CD14-positive monocyte (primary cell): ENCODE data around the gene HTT-AS. TPM values are rescaled to one million over a fixed set of nuclear protein-coding genes. Genes with fewer than 3 reads are reported as not detected.
"Not testable (repeated sequence)": the region's sequence is repeated elsewhere in the genome, so short reads cannot be mapped to it uniquely, and the experiment has no call there.

ENCODE experiments used
- DNase-seq, 3 donors: peaks; one replicate each; pipeline ENCODE4 v3.0.0-alpha.2; 2011 to 2022
- H2AFZ ChIP-seq: 2 replicates; pipeline ENCODE4 v1.6.0; 2012; ENCODE audit warnings: mild to moderate bottlenecking, low read depth, low read length, inconsistent platforms; ENCODE audit not compliant: insufficient read depth, poor library complexity, severe bottlenecking
- H3K27ac ChIP-seq, 2 donors: 1 replicate in 1 of 2; 2 replicates in 1 of 2; pipeline ENCODE4 v1.5.1; 2012 to 2013; ENCODE audit warnings: low read length in 2 of 2, control low read depth in 1 of 2, inconsistent platforms in 1 of 2, low read depth in 1 of 2, mild to moderate bottlenecking in 1 of 2
- H3K27me3 ChIP-seq, 2 donors: one replicate each; pipeline versions ENCODE4 v1.6.0 to v1.6.1; 2011 to 2013; ENCODE audit warnings: low read length in 2 of 2; ENCODE audit not compliant: control insufficient read depth in 2 of 2, insufficient read depth in 2 of 2
- H3K36me3 ChIP-seq, 2 donors: replicated peaks in 1 of 2; 1 replicate in 1 of 2; 2 replicates in 1 of 2; pipeline versions ENCODE4 v1.5.1 to v1.6.1; 2012 to 2013; ENCODE audit warnings: low read length in 2 of 2, control low read depth in 1 of 2, inconsistent platforms in 1 of 2, mild to moderate bottlenecking in 1 of 2; ENCODE audit not compliant: insufficient read depth in 2 of 2, control insufficient read depth in 1 of 2
- H3K4me1 ChIP-seq, 2 donors: 1 replicate in 1 of 2; 2 replicates in 1 of 2; pipeline versions ENCODE4 v1.5.1 to v1.6.1; 2012 to 2013; ENCODE audit warnings: low read length in 2 of 2, control low read depth in 1 of 2, inconsistent platforms in 1 of 2, mild to moderate bottlenecking in 1 of 2, moderate library complexity in 1 of 2; ENCODE audit not compliant: insufficient read depth in 2 of 2, control insufficient read depth in 1 of 2
- H3K4me2 ChIP-seq: replicated peaks from 2 replicates; pipeline ENCODE3; 2012; ENCODE audit warnings: low read length, moderate library complexity, mild to moderate bottlenecking; ENCODE audit not compliant: poor library complexity, severe bottlenecking; ENCODE audit errors: extremely low read depth
- H3K4me3 ChIP-seq, 3 experiments: fragments of 200-600 bp in 1 of 3; sonication (generic) in 1 of 3; replicated peaks in 1 of 3; 1 replicate in 2 of 3; 2 replicates in 1 of 3; pipeline ENCODE4 v1.5.1; 2011 to 2013; ENCODE audit warnings: low read length in 3 of 3, mild to moderate bottlenecking in 3 of 3, control low read depth in 2 of 3, low read depth in 2 of 3, inconsistent platforms in 1 of 3, moderate library complexity in 1 of 3
- H3K79me2 ChIP-seq: 2 replicates; pipeline ENCODE4 v1.6.0; 2012; ENCODE audit warnings: mild to moderate bottlenecking, control low read depth, inconsistent platforms, low read length, moderate library complexity; ENCODE audit not compliant: insufficient read depth
- H3K9ac ChIP-seq: 2 replicates; pipeline ENCODE4 v1.6.0; 2017; ENCODE audit warnings: low read length, mild to moderate bottlenecking; ENCODE audit not compliant: insufficient read depth, poor library complexity, severe bottlenecking
- H3K9me3 ChIP-seq, 2 donors: replicated peaks in 1 of 2; 1 replicate in 1 of 2; 2 replicates in 1 of 2; pipeline versions ENCODE4 v1.5.1 to v1.6.1; 2012 to 2013; ENCODE audit warnings: low read length in 2 of 2, control low read depth in 1 of 2; ENCODE audit not compliant: control insufficient read depth in 1 of 2, insufficient read depth in 1 of 2
- H4K20me1 ChIP-seq: 2 replicates; pipeline ENCODE4 v1.6.0; 2012; ENCODE audit warnings: mild to moderate bottlenecking, low read length, control low read depth, moderate library complexity; ENCODE audit not compliant: insufficient read depth
- H3K27ac Mint-ChIP-seq, 7 donors: one replicate each; pipeline ENCODE4 v1.8.0; 2020; ENCODE audit warnings: mild to moderate bottlenecking in 7 of 7, mixed read lengths in 7 of 7, moderate library complexity in 6 of 7, inconsistent platforms in 2 of 7
- H3K27me3 Mint-ChIP-seq, 3 donors: one replicate each; pipeline ENCODE4 v1.8.0; 2021 to 2022; ENCODE audit warnings: low read depth in 3 of 3, mild to moderate bottlenecking in 3 of 3, mixed read lengths in 3 of 3, moderate library complexity in 3 of 3, inconsistent platforms in 1 of 3
- H3K36me3 Mint-ChIP-seq, 2 donors: one replicate each; pipeline ENCODE4 v1.8.0; 2020; ENCODE audit warnings: mixed read lengths in 2 of 2, inconsistent platforms in 1 of 2, mild to moderate bottlenecking in 1 of 2
- H3K4me1 Mint-ChIP-seq: one replicate; pipeline ENCODE4 v1.8.0; 2020; ENCODE audit warnings: mild to moderate bottlenecking, mixed read lengths
- H3K4me3 Mint-ChIP-seq, 2 donors: one replicate each; pipeline ENCODE4 v1.8.0; 2020; ENCODE audit warnings: mild to moderate bottlenecking in 2 of 2, mixed read lengths in 2 of 2, moderate library complexity in 1 of 2
- H3K9me3 Mint-ChIP-seq, 7 donors: one replicate each; pipeline ENCODE4 v1.8.0; 2020 to 2022; ENCODE audit warnings: mixed read lengths in 7 of 7, mild to moderate bottlenecking in 6 of 7, moderate library complexity in 6 of 7, inconsistent platforms in 2 of 7
- CTCF ChIP-seq: fragments of 200-600 bp; IDR thresholded peaks from one replicate; pipeline ENCODE4 v1.8.0; 2022; ENCODE audit warnings: antibody characterized with exemption, mild to moderate bottlenecking
- WGBS: methylation state at CpG from one replicate; pipeline ENCODE4 v1.1.5; 2013; ENCODE audit warnings: missing lambda C conversion rate; ENCODE audit not compliant: insufficient coverage; 5-methylcytosine and 5-hydroxymethylcytosine counted together
- intact Hi-C, 2 donors: fragments of 100-400 bp; cut with micrococcal nuclease; formaldehyde crosslinking; loops; one replicate each; pipeline versions ENCODE4 v1.15.0 to v1.15.1; 2023
- polyA plus RNA-seq, 3 donors: library from polyadenylated mRNA; depleted of rRNA in 1 of 3; unstranded in 2 of 3; stranded (reverse) in 1 of 3; fragments of 300-500 nt in 2 of 3; fragments of >200 nt in 1 of 3; fragmentation: Illumina TruSeq in 2 of 3; gene quantifications; 1 replicate in 2 of 3; 2 replicates in 1 of 3; pipeline ENCODE4 v1.2.3, GENCODE V29; 2012 to 2021

Gene HTT-AS
- polyA plus RNA-seq, 3 donors: not detected

DNA sequence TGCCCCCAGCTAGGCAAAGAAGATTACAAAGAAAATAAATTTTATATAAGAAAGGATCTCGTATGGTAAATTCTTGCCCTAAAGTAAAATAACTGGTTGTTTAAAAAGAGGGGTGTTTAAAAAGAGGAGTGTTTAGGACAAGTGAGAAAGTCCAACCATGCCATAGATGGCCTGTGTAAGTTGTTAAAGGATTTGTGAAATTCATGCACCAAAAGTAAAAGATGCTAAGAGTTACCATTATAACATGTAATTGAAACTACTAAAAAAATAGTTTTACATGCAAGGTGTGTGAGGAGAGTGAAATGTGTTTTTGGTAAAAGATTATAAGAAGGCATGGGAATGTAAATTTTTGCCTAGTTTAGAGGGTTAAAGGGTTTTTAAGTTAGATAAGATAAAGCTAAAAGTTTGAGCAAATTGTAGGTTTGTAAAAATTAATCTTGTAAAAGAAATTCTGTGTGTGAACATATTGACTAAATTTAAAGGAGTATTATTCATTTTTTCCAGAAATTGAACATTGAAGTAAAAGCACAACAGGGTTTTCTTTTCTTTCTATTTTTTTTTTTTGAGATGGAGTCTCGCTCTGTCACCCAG lies 20.1 kb downstream of the HTT-AS start:
- H3K9ac ChIP-seq: no peak overlapping the region
- no peak overlapping the region for H3K4me3 ChIP-seq
- peaks cover 15 to 16% of the 10 kb centered on the region in 2 donors for H3K4me1 ChIP-seq
- H4K20me1 ChIP-seq: no peaks in the 10 kb centered on the region
- H3K27me3 ChIP-seq: no peaks in the 10 kb centered on the region
- intact Hi-C loops: no loop called here
- H3K36me3 ChIP-seq: peaks cover 0 to 11% of the 10 kb centered on the region in 2 donors
- Mint-ChIP-seq H3K4me1 (peaks cover 12% of the 10 kb centered on the region), H3K27me3 (peaks cover 0 to 4% (median 3%) of the 10 kb centered on the region in 3 donors), H3K9me3 (peaks cover 13 to 39% (median 29%) of the 10 kb centered on the region in 7 donors), H3K4me3 (no peak overlapping the region), H3K36me3 (peaks cover 16 to 17% of the 10 kb centered on the region in 2 donors), H3K27ac (no peak overlapping the region)
- H3K79me2 ChIP-seq: no peaks in the 10 kb centered on the region
- WGBS: 100% methylated on average over 1 of the region's 2 CpGs
- no peak for DNase-seq
- H2AFZ ChIP-seq: no peak overlapping the region
- H3K27ac ChIP-seq: no peak overlapping the region
- H3K4me2 ChIP-seq: no peak overlapping the region
- H3K9me3 ChIP-seq: peaks cover 8 to 17% of the 10 kb centered on the region in 2 donors
- TF ChIP-seq CTCF: no peak

DNA sequence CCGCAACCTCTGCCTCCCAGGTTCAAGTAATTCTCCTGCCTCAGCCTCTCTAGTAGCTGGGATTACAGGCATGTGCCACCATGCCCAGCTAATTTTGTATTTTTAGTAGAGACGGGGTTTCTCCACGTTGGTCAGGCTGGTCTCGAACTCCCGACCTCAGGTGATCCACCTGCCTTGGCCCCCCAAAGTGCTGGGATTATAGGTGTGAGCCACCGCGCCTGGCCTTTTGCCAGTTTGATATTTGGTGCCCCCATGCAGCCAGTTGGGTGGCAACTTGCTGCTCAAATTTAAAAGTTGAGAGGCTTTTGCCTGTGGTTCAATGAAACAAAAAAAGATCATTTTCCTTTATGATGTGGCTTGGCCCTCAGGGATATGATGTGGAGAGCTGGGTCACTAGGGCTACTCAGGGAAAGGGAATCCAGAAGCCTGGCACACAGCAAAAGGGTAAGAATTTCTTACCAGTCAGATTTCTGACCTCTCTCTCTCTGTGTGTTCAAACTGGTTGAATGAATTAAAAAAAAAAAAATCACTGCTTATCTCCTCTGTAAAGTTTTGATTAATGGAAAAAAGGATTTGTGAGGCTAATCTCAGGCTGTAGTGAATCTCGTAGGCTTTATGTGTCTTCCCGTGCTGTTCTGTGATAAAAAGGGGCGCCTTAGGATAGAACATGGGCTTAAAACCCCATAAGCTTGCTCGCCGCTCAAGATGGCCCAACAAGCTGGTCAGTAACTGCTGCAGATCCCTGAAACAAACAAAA lies 23.0 kb downstream of the HTT-AS start:
- H3K36me3 ChIP-seq, H4K20me1 ChIP-seq, H3K27me3 Mint-ChIP-seq, H3K4me2 ChIP-seq, H3K9ac ChIP-seq, H3K79me2 ChIP-seq, H3K27ac ChIP-seq, H2AFZ ChIP-seq, H3K27me3 ChIP-seq, H3K4me3 ChIP-seq, DNase-seq, H3K27ac Mint-ChIP-seq, intact Hi-C loops: not testable (repeated sequence)
- Histone ChIP-seq H3K9me3 (peaks cover 8 to 17% of the 10 kb centered on the region in 2 donors), H3K4me1 (peaks cover 6 to 13% of the 10 kb centered on the region in 2 donors)
- Mint-ChIP-seq H3K9me3 (peaks cover 11 to 32% (median 26%) of the 10 kb centered on the region in 7 donors), H3K4me3 (peak overlapping the region in 1 of 2 donors; percentile 2), H3K36me3 (peaks cover 11 to 15% of the 10 kb centered on the region in 2 donors), H3K4me1 (peaks cover 13% of the 10 kb centered on the region)
- WGBS: 80% methylated on average over 3 of the region's 12 CpGs
